Stimulated activated CD8-positive, alpha-beta memory T cell treated with anti-CD3 and anti-CD28 coated beads, Interleukin-4, amount 100 ng/mL, for 48 hours (primary cell): ENCODE measurements around the gene TMEM221.
"Not testable (repeated sequence)": the region's sequence is repeated elsewhere in the genome, so short reads cannot be mapped to it uniquely, and the experiment has no call there.

Experiments used
- DNase-seq: peaks from one replicate; pipeline ENCODE4 v3.0.0-alpha.2; 2020

The TMEM221 gene

GRCh38 chr19:17448131-17448967 lies at the start of gene TMEM221:
TSS of gene TMEM221 (minus strand) at chr19:17448668. CDS start at chr19:17448462, 206 bp downstream.
- DNase-seq: peak; percentile 75

- no peak for DNase-seq
Observed at GRCh38 chr19:17497149-17497798, 48.8 kb upstream of the TMEM221 start.

- DNase-seq: peak; percentile 94
Observed at GRCh38 chr19:17496337-17496997, 48.0 kb upstream of the TMEM221 start.

- DNase-seq: no peak
Observed at GRCh38 chr19:17495639-17496296, 47.3 kb upstream of the TMEM221 start.

GRCh38 chr19:17491287-17491686 lies 42.8 kb upstream of the TMEM221 start:
- no peak for DNase-seq

- DNase-seq: no peak
Observed at GRCh38 chr19:17490411-17490810, 41.9 kb upstream of the TMEM221 start.

- no peak for DNase-seq
Observed at GRCh38 chr19:17489392-17490030, 41.0 kb upstream of the TMEM221 start.

GRCh38 chr19:17488593-17489391 lies 40.3 kb upstream of the TMEM221 start:
- peak; percentile 93 for DNase-seq

- DNase-seq: no peak
Observed at GRCh38 chr19:17487284-17488121, 39.0 kb upstream of the TMEM221 start.

- no peak for DNase-seq
Observed at GRCh38 chr19:17486545-17487240, 38.2 kb upstream of the TMEM221 start.

GRCh38 chr19:17484520-17485185 lies 36.2 kb upstream of the TMEM221 start:
- DNase-seq: no peak

- DNase-seq: no peak
Observed at GRCh38 chr19:17483605-17484002, 35.1 kb upstream of the TMEM221 start.

- DNase-seq: no peak
Observed at GRCh38 chr19:17482877-17483604, 34.6 kb upstream of the TMEM221 start.

GRCh38 chr19:17481986-17482385 lies 33.5 kb upstream of the TMEM221 start:
- DNase-seq: no peak

- no peak for DNase-seq
Observed at GRCh38 chr19:17479325-17479791, 30.9 kb upstream of the TMEM221 start.

GRCh38 chr19:17475541-17476115 lies 27.2 kb upstream of the TMEM221 start:
- no peak for DNase-seq

- not testable (repeated sequence) for DNase-seq
Observed at GRCh38 chr19:17475011-17475540, 26.6 kb upstream of the TMEM221 start.

- no peak for DNase-seq
Observed at GRCh38 chr19:17473041-17473440, 24.6 kb upstream of the TMEM221 start.
